ENCODE measurements around the gene JUND. TPM values are rescaled to one million over a fixed set of nuclear protein-coding genes. Genes with fewer than 3 reads are reported as not detected.
A peak's percentile ranks its signal among the peaks of the same experiment; 100 is the strongest.

Gene JUND
- total and polyA plus RNA-seq, 4 experiments from 2014 or later = 16.5 to 163 (median 148) TPM

GRCh38 chr19:18274219-18274780 lies 7.1 kb downstream of the JUND start, which contains the start of gene IQCN:
Gene IQCN (minus strand): TSS chr19:18274452. CDS start chr19:18269478, 4,974 bp downstream.
- Mint-ChIP-seq H3K27me3 (peaks cover 0 to under 1% of the 10 kb centered on the region in 2 donors), H3K27ac (peak within 1 kb of the TSS; percentile 22 to 100 (median 88)), H3K4me3 (peak within 1 kb of the TSS; percentile 21 to 59 (median 48)), H3K9me3 (peaks cover 0 to 58% (median 0%) of the 10 kb centered on the region in 8 donors), H3K36me3 (peaks cover 9 to 43% of the 10 kb centered on the region in 2 donors), H3K4me1 (peaks cover 22 to 57% (median 39%) of the 10 kb centered on the region in 4 donors)
- peaks cover 44% of the 10 kb centered on the region for H3K4me1 ChIP-seq (ENCODE audit: insufficient read depth, low read length)
- peaks cover 20% of the 10 kb centered on the region for H3K36me3 ChIP-seq (ENCODE audit: insufficient read depth, low read length)
- intact Hi-C loops (cut with micrococcal nuclease) = no loop called here
- H3K9me3 ChIP-seq (ENCODE audit: control insufficient read depth in 1 of 2, low read length in 2 of 2) = no peaks in the 10 kb centered on the region
- DNase-seq = peak in 4 of 5 donors; percentile 61 to 77 (median 64)
- no peak within 1 kb of the TSS for H3K27ac ChIP-seq (ENCODE audit: low read depth, low read length)
- ChIA-PET CTCF (ENCODE audit: partially characterized antibody) (interaction anchor here (0.5 to 18.3 kb wide), 4 partner anchors 12 to 284 kb away, joined by 3 to 542 read pairs (median 6); no protein-coding TSS in a partner anchor), POLR2A (ENCODE audit: partially characterized antibody) (interaction anchor here (0.6 to 27.2 kb wide), 4 partner anchors 27 to 113 kb away, joined by 3 to 1691 read pairs (median 529); partner anchors contain the start of gene LSM4)
- no peak within 1 kb of the TSS for H3K4me3 ChIP-seq (ENCODE audit: low read length in 2 of 2)
- H3K27me3 ChIP-seq (ENCODE audit: insufficient read depth, low read length) = no peaks in the 10 kb centered on the region

GRCh38 chr19:18273561-18274218 lies 7.7 kb downstream of the JUND start:
- peak overlapping the region in 4 of 7 donors; percentile 88 to 100 (median 96) for H3K27ac Mint-ChIP-seq
- ChIA-PET POLR2A (ENCODE audit: partially characterized antibody) (interaction anchor here (1.8 to 27.2 kb wide), 3 partner anchors 27 to 91 kb away, joined by 3 to 1691 read pairs (median 1055); partner anchors contain the start of gene LSM4), CTCF (ENCODE audit: partially characterized antibody) (interaction anchor here (0.5 to 18.3 kb wide), 4 partner anchors 11 to 285 kb away, joined by 3 to 542 read pairs (median 6); no protein-coding TSS in a partner anchor)
- DNase-seq = peak in 2 of 5 donors; percentile 31 to 57
- peaks cover 17 to 51% (median 33%) of the 10 kb centered on the region in 4 donors for H3K4me1 Mint-ChIP-seq
- H3K4me3 Mint-ChIP-seq = peak overlapping the region in 4 of 8 donors; percentile 31 to 59 (median 43)
- no peaks in the 10 kb centered on the region for H3K27me3 Mint-ChIP-seq
- intact Hi-C loops (cut with micrococcal nuclease) = no loop called here
- no peaks in the 10 kb centered on the region for H3K9me3 ChIP-seq (ENCODE audit: control insufficient read depth in 1 of 2, low read length in 2 of 2)
- peaks cover 3 to 40% of the 10 kb centered on the region in 2 donors for H3K36me3 Mint-ChIP-seq
- no peak overlapping the region for H3K27ac ChIP-seq (ENCODE audit: low read depth, low read length)
- peaks cover 0 to 54% (median 0%) of the 10 kb centered on the region in 8 donors for H3K9me3 Mint-ChIP-seq
- H3K36me3 ChIP-seq (ENCODE audit: insufficient read depth, low read length) = peaks cover 14% of the 10 kb centered on the region
- H3K4me1 ChIP-seq (ENCODE audit: insufficient read depth, low read length) = peaks cover 38% of the 10 kb centered on the region
- no peaks in the 10 kb centered on the region for H3K27me3 ChIP-seq (ENCODE audit: insufficient read depth, low read length)
- no peak overlapping the region for H3K4me3 ChIP-seq (ENCODE audit: low read length in 2 of 2)

- Mint-ChIP-seq H3K4me3 (peak overlapping the region in 3 of 8 donors; percentile 46 to 60 (median 47)), H3K27ac (peak overlapping the region in 4 of 7 donors; percentile 67 to 99 (median 86)), H3K36me3 (peaks cover 11 to 37% of the 10 kb centered on the region in 2 donors), H3K4me1 (peaks cover 10 to 41% (median 27%) of the 10 kb centered on the region in 4 donors), H3K9me3 (peaks cover 0 to 52% (median 0%) of the 10 kb centered on the region in 8 donors), H3K27me3 (no peaks in the 10 kb centered on the region)
- Histone ChIP-seq H3K4me3 (ENCODE audit: low read length in 2 of 2) (no peak overlapping the region), H3K9me3 (ENCODE audit: control insufficient read depth in 1 of 2, low read length in 2 of 2) (no peaks in the 10 kb centered on the region), H3K36me3 (ENCODE audit: insufficient read depth, low read length) (peaks cover 16% of the 10 kb centered on the region), H3K4me1 (ENCODE audit: insufficient read depth, low read length) (peaks cover 25% of the 10 kb centered on the region), H3K27ac (ENCODE audit: low read depth, low read length) (no peak overlapping the region), H3K27me3 (ENCODE audit: insufficient read depth, low read length) (no peaks in the 10 kb centered on the region)
- POLR2A ChIA-PET (ENCODE audit: partially characterized antibody) = interaction anchor here (3.9 to 27.2 kb wide), 2 partner anchors 8 to 49 kb away, joined by 34 to 1691 read pairs; partner anchors contain the start of genes JUND and LSM4
- CTCF ChIA-PET (ENCODE audit: partially characterized antibody) = interaction anchor here (1.0 to 18.3 kb wide), 5 partner anchors 8 to 116 kb away, joined by 3 to 542 read pairs (median 5); no protein-coding TSS in a partner anchor
- intact Hi-C loops (cut with micrococcal nuclease) = no loop called here
- peak in 3 of 5 donors; percentile 35 to 60 (median 58) for DNase-seq
Observed at GRCh38 chr19:18271433-18271841, 10.0 kb downstream of the JUND start.

GRCh38 chr19:18270326-18270725 lies 11.1 kb downstream of the JUND start:
- no peaks in the 10 kb centered on the region for H3K9me3 ChIP-seq (ENCODE audit: control insufficient read depth in 1 of 2, low read length in 2 of 2)
- H3K27ac ChIP-seq (ENCODE audit: low read depth, low read length) = no peak overlapping the region
- no peak overlapping the region for H3K4me3 ChIP-seq (ENCODE audit: low read length in 2 of 2)
- Mint-ChIP-seq H3K36me3 (peaks cover 18 to 39% of the 10 kb centered on the region in 2 donors), H3K27me3 (no peaks in the 10 kb centered on the region), H3K27ac (peak overlapping the region in 2 of 7 donors; percentile 46 to 66), H3K4me3 (no peak overlapping the region), H3K4me1 (peaks cover 14 to 47% (median 28%) of the 10 kb centered on the region in 4 donors), H3K9me3 (peaks cover 0 to 53% (median 0%) of the 10 kb centered on the region in 8 donors)
- peaks cover 21% of the 10 kb centered on the region for H3K36me3 ChIP-seq (ENCODE audit: insufficient read depth, low read length)
- ChIA-PET CTCF (ENCODE audit: partially characterized antibody) (interaction anchor here (0.7 to 18.3 kb wide), 6 partner anchors 10 to 145 kb away, joined by 3 to 542 read pairs (median 5); no protein-coding TSS in a partner anchor), POLR2A (ENCODE audit: partially characterized antibody) (interaction anchor here (0.6 to 27.2 kb wide), 3 partner anchors 10 to 82 kb away, joined by 3 to 1691 read pairs (median 34); partner anchors contain the start of genes JUND and LSM4)
- H3K4me1 ChIP-seq (ENCODE audit: insufficient read depth, low read length) = peaks cover 23% of the 10 kb centered on the region
- DNase-seq = peak in 1 of 5 donors; percentile 37
- H3K27me3 ChIP-seq (ENCODE audit: insufficient read depth, low read length) = no peaks in the 10 kb centered on the region
- intact Hi-C loops (cut with micrococcal nuclease) = no loop called here

- H3K27me3 Mint-ChIP-seq = no peaks in the 10 kb centered on the region
- peaks cover 18% of the 10 kb centered on the region for H3K36me3 ChIP-seq (ENCODE audit: insufficient read depth, low read length)
- no peak for DNase-seq
- intact Hi-C loops (cut with micrococcal nuclease) = no loop called here
- H3K4me1 Mint-ChIP-seq = peaks cover 7 to 35% (median 19%) of the 10 kb centered on the region in 4 donors
- no peak overlapping the region for H3K4me3 ChIP-seq (ENCODE audit: low read length in 2 of 2)
- H3K4me1 ChIP-seq (ENCODE audit: insufficient read depth, low read length) = peaks cover 15% of the 10 kb centered on the region
- CTCF ChIA-PET (ENCODE audit: partially characterized antibody) = interaction anchor here (1.1 to 18.3 kb wide), 6 partner anchors 7 to 319 kb away, joined by 3 to 542 read pairs (median 5); no protein-coding TSS in a partner anchor
- no peaks in the 10 kb centered on the region for H3K9me3 ChIP-seq (ENCODE audit: control insufficient read depth in 1 of 2, low read length in 2 of 2)
- H3K4me3 Mint-ChIP-seq = peak overlapping the region in 1 of 8 donors; percentile 18
- H3K27ac Mint-ChIP-seq = peak overlapping the region in 3 of 7 donors; percentile 29 to 93 (median 66)
- H3K9me3 Mint-ChIP-seq = peaks cover 0 to 43% (median 0%) of the 10 kb centered on the region in 8 donors
- H3K27ac ChIP-seq (ENCODE audit: low read depth, low read length) = no peak overlapping the region
- peaks cover 18 to 30% of the 10 kb centered on the region in 2 donors for H3K36me3 Mint-ChIP-seq
- POLR2A ChIA-PET (ENCODE audit: partially characterized antibody) = interaction anchor here (3.9 to 27.2 kb wide), 2 partner anchors 11 to 51 kb away, joined by 34 to 1691 read pairs; partner anchors contain the start of genes JUND and LSM4
- H3K27me3 ChIP-seq (ENCODE audit: insufficient read depth, low read length) = no peaks in the 10 kb centered on the region
Observed at GRCh38 chr19:18269070-18269723, 12.2 kb downstream of the JUND start.

- peaks cover 6 to 21% (median 13%) of the 10 kb centered on the region in 4 donors for H3K4me1 Mint-ChIP-seq
- H3K27me3 ChIP-seq (ENCODE audit: insufficient read depth, low read length) = no peaks in the 10 kb centered on the region
- H3K27ac ChIP-seq (ENCODE audit: low read depth, low read length) = no peak overlapping the region
- ChIA-PET POLR2A (ENCODE audit: partially characterized antibody) (interaction anchor here (1.0 kb wide), 1 partner anchor 11 kb away, joined by 3 read pairs; no protein-coding TSS in a partner anchor), CTCF (ENCODE audit: partially characterized antibody) (no interaction called here)
- H3K36me3 ChIP-seq (ENCODE audit: insufficient read depth, low read length) = peaks cover 18% of the 10 kb centered on the region
- no peaks in the 10 kb centered on the region for H3K9me3 ChIP-seq (ENCODE audit: control insufficient read depth in 1 of 2, low read length in 2 of 2)
- peaks cover 18 to 25% of the 10 kb centered on the region in 2 donors for H3K36me3 Mint-ChIP-seq
- H3K27me3 Mint-ChIP-seq = no peaks in the 10 kb centered on the region
- H3K27ac Mint-ChIP-seq = peak overlapping the region in 1 of 7 donors; percentile 29
- no peak overlapping the region for H3K4me3 ChIP-seq (ENCODE audit: low read length in 2 of 2)
- H3K9me3 Mint-ChIP-seq = peaks cover 0 to 24% (median 0%) of the 10 kb centered on the region in 8 donors
- peaks cover 13% of the 10 kb centered on the region for H3K4me1 ChIP-seq (ENCODE audit: insufficient read depth, low read length)
- intact Hi-C loops (cut with micrococcal nuclease) = no loop called here
- H3K4me3 Mint-ChIP-seq = no peak overlapping the region
- peak in 2 of 5 donors; percentile 7 to 29 for DNase-seq
Observed at GRCh38 chr19:18266771-18267686, 14.4 kb downstream of the JUND start.

Data from CD4-positive, alpha-beta memory T cell (primary cell).